NCI-H748 (cell line): ENCODE data around the gene NRARP.

Source experiments
- DNase-seq: peaks from one replicate; lab custom pipeline; 2025; ENCODE audit not compliant: unreplicated experiment; lab: John Stamatoyannopoulos, UW

The NRARP gene

DNA sequence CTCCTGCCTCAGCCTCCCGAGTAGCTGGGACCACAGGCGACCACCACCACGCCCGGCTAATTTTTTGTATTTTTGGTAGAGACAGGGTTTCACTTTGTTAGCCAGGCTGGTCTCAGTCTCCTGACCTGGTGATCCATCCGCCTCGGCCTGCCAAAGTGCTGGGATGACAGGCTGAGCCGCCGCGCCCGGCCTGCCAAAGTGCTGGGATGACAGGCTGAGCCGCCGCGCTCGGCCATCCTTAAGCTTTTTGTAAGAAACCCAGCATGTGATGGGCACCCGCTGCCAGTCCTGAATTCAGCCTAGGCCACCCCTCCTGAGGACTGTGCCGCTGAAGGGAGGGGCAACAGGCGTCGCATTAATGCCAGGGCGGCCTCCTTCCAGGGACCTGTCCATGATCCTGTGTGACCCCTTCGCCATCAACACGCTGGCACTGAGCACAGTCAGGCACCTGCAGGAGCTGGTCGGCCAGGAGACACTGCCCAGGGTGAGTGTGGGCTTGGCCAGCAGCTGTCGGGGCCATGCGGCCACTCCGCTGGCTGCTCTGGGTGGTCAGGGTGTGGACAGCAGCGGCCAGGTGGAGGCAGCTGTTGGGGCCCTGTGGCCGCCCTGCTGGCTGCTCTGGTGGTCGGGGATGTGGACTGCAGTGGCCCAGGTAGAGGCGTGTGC is 36.4 kb downstream of the NRARP start:
- no peak for DNase-seq

DNA sequence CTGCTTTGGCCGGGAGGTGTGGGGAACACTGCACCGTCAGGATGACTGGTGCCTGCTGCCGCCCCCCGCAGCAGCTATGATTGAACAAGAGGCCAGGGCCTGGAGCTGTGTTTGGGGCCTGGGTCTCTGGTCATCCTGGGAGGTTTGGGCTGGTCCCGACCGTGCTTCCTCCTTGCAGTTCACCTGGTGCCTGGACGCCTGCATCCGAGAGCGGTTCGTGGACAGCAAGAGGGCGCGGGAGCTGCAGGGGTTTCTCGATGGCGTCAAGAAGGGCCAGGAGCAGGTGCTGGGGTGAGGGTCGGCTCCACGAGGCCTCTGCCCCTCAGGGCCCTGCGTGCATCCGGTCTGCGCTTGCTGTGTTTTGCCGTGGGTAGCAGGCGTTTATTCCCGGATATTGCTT is 38.0 kb downstream of the NRARP start:
- DNase-seq: no peak

DNA sequence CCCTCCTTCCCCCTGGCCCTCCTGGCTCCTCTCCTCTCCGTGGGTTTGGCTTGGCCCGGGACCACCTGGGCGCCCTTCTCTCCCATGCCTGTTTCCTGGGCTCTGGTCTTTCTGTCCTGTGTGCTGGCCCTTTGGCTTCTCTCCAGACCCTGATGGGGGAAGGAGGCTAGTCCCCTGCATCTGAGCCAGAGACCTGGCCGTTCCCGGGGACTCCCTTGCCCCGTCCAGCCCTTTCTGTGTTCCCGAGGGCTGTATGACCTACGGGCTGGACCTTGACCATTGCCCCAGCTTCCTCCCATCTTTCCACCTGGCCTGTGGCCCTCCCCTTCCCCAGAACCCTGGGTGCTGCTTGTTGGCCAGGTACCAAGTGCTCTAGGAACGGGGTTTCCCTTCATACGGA is 38.6 kb downstream of the NRARP start:
- no peak for DNase-seq

DNA sequence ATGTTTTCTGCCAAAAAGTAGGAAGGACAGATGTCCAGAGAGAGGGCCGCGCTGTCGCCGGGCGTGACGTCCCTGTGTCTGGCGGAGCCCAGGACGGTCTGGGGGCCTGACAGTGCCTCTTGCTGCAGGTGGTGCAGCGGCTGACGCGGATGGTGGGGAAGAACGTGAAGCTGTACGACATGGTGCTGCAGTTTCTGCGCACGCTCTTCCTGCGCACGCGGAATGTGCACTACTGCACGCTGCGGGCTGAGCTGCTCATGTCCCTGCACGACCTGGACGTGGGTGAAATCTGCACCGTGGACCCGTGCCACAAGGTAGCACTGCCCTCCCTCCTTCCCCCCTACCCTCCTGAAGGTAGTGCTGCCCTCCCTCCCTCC is 39.2 kb downstream of the NRARP start:
- DNase-seq: no peak

DNA sequence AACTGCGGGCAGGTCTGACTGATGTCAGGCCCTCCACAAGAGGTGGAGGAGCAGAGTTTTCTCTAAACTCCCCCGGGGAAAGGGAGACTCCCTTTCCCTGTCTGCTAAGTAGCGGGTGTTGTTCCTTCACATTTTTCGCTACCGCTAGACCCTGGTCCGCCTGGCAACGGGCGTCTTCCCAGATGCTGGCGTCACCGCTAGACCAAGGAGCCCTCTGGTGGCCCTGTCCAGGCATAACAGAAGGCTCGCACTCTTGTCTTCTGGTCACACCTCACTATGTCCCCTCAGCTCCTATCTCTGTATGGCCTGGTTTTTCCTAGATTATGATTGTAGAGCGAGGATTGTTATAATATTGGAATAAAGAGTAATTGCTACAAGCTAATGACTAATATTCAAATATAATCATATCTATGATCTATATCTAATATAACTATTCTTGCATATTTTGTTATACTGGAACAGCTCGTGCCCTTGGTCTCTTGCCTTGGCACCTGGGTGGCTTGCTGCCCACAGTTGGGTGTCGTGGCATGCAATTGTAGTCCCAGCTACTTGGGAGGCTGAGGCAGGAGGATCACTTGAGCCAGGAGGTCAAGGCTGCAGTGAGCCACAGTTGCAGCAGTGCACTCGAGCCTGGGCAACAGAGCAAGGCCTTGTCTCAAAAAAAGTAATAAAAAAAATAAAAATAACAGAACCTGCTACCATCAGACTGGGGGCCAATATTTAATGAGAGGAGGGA is 39.7 kb downstream of the NRARP start:
- peak; percentile 35 for DNase-seq

DNA sequence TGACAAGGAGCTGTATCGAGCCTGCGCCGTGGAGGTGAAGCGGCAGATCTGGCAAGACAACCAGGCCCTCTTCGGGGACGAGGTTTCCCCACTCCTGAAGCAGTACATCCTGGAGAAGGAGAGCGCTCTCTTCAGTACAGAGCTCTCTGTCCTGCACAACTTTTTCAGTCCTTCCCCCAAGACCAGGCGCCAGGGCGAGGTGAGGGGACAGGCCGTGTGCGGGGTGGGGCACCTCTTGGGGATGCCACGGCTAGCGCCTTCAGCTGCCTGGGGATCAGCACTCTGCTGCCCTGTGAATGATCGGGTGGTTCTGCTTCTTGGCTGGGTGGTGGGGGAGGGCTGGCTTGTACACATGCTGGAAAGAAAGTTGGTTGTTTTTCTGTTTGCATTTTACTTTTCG is 45.2 kb downstream of the NRARP start:
- no peak for DNase-seq

DNA sequence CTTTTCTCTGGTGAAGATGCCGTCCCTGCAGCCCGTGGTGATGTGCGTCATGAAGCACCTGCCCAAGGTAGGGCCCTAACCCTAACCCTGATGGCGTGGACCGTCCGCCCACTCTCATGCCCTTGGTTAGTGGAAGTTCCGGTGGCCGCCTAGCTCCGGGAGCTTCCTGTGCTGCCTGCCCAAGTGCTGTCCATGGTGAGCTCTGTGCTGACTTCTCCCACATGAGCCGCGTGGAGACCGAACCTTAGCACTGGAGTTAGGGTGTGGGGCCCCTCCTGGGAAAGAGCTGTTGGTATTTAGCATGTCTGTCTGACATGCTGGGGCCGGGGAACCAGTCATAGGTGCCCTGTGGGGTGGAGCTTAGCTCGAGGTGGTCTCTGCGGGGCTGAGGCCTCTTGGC is 45.7 kb downstream of the NRARP start:
- DNase-seq: no peak

DNA sequence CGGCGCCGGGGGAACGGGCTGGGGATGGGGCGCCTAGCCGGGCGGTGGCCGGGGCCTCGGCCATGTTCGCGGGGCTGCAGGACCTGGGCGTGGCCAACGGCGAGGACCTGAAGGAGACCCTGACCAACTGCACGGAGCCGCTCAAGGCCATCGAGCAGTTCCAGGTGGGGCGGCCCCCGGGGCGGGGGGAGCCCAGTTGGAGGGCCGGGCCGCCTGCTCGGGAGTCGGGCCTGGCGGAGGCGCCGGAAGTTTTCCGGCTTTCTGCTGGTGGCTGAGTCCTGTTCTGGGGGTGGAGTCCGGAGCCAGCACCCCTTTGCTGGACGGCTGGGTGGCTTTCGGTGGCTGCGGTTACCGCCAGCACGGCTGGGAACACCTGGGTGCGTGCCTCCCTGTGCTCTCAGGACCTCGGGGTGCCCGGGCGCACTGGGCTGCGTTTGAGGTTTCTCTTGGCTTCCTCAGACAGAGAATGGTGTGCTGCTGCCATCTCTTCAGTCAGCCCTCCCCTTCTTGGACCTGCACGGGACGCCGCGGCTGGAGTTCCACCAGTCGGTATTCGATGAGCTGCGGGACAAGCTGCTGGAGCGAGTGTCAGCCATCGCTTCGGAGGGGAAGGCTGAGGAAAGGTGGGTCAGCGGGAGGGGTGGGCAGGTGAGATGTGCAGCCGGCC is 46.5 kb downstream of the NRARP start:
- peak; percentile 77 for DNase-seq

DNA sequence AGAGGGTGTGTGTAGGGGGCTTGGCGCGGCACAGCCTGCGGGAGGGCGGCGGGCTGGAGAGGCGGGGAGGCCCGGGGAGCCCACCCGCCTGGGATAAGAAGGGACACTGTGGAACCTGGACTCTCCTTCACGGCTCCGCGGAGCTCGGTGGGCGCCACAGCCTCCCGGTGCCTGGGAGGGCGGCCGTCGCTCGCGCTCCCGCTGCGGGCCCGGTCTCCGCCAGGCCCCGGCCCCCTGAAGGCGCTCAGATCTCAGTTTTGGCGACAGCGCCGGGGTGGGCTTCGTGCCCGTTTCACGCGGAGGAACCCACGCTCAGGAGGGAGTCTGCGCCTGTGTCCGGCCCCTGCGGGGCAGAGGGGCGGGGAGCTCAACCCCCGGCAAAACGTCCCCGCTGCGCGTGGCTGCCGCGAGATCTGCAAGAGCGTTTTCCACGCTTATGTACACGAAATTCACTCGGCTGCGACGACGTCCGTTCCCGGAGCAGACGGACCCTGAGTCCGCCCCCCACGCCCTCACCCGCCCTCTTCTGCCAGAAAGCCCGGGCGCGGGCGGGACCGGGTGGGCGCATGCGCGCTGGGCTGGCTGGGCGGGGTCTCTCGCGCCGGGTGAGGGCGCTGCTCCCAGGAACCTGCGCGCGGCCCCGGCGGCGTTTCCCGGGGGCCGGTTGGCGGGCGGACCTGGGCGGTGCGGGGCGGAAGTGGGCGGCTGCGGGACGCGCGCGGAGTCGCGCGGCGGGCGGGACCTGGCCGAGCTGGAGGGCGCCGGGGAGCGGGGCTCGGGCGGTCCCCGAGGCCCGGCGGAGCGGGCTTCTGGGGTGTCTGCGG is 47.2 kb downstream of the NRARP start, which contains the start of gene NELFB:
TSS of gene NELFB (plus strand) at position 704 of the 824 bp plus-strand sequence.
- peak; percentile 89 for DNase-seq

DNA sequence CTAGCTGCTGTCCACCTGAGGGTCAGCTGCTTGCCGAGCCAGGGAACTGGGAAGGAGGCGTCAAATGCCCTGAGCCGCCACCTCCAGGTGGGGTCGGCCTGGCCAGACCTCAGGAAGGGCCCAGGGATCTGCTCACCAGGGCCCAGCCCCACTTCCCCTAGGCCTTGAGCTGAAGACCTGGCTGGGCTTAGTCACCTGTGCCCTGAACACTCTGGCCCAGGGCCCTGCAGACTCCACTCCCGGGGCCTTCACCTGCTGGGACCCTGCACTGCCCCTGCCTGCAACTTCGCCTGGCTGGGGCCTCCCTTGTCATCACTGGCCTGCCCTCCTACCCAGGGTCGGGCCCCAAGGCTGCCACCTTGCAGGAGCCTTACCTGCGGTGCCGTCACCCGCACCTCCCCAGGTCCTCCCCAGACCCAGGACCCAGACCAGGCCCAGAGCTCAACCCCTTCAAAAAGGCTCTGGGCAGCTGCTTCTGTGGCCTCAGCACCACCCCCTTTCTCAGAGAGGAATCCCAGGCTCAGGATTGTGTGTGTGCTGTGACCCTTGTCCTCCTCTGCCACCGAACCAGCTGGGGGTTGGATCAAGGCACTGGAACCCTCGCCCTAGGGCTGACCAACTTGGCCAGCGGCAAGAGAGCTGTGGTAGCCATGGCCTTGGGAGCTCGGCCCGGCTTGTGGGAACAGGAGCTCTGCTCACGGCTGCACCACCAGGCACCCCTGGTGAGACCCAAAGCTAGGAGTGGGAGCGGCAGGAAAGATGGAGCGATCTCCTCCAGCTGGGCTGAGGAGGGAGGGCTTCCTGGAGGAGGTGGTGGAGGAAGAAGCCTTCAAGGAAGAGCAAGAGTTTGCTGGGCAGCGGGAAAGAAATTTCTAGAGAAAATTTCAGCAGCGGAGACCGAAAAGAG is 48.1 kb downstream of the NRARP start:
- DNase-seq: no peak

DNA sequence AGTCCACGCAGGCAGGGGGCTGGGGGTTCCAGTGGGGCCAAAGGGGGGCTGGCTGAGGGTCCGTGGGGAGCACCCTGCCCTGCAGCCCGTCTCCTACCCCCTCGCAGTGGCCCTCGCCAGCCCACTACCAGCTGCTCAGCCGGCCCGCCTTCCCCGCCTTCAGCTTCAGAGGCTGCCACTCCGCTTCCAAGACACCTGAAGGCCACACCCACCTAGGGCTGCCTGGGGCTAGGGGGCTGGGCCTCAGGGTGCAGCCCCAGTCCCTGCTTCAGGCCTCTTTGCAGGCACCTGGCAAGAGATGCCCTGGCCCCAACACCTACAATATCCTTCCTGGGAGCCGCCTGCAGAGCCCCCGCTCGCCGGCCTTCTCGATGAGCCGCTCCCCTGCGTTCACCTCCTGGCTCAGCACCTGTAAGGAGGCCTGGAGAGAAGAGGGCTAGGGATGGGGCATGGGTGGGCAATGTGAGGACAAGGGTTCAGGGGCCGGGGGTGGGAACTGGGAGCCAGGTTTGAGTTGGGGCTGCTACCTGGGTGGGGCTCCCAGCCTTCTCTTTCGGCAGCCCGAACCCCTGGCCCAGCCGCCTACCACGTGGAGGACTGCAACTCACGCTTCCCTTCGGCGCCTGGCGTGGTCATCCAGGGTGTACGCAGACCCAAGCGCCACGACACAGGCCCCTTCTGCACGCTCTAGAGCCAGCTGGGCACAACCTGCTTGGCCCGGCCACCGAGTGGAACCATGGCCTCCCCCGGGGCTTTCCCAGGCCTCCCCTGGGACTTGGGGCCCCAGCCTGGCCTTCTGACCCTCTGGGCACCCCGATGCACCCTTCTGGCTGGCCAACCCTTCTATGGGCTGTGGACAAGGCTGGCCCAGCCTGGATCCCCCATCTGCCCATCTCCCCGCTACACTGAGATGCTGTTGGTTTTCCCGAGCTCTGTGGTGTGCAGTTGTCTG is 49.2 kb downstream of the NRARP start:
- peak; percentile 46 for DNase-seq

DNA sequence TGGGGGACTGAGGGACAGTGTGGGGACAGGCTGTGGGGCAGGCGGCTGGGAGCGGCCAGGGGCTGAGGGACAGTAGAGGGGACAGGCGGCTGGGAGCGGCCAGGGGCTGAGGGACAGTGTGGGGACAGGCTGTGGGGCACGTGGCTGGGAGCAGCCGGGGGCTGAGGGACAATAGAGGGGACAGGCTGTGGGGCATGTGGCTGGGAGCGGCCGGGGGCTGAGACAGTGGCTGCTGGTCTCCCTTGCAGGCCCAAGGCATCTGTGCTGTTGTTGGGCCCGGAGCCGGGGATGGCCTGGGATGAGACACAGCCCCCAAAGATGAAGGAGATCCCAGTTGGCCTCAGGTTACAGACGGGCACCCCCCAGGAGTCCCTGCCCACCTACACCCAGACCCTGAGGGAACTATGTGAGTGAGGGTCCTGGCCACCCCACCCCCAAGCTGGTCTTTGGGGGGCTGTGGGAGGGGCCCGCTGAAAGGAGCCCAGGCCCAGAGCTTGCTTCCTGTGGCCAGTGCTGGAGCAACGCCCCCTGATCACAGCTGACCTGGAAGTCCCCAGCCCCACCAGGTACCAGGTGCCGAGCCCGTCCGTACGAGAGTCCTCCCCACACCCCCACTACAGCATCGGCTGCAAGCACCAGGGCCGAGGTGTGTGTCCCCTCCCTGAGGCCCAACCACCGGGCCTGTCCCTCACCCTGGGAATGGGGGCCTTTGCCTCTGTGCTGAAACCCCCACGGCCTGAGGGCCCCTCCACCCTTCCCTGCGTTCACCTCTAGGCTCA is 50.4 kb downstream of the NRARP start:
- DNase-seq: no peak

DNA sequence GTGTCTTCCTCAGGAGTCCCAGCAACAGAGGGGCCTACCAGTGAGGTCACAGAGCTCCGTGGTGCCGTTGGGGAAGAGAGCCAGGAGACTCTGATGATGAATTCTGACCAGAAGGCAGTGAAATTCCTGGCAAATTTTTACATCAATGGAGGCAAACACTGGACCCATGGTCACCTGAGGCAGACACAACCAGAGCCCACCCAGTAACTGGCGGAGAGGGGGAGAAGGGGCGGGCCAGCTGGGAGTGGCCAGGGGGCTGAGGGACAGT is 50.9 kb downstream of the NRARP start, which contains the start of gene STPG3:
TSS of gene STPG3 (plus strand) at position 93 of the 268 bp plus-strand sequence. CDS start at position 94, 1 bp downstream.
- no peak for DNase-seq

DNA sequence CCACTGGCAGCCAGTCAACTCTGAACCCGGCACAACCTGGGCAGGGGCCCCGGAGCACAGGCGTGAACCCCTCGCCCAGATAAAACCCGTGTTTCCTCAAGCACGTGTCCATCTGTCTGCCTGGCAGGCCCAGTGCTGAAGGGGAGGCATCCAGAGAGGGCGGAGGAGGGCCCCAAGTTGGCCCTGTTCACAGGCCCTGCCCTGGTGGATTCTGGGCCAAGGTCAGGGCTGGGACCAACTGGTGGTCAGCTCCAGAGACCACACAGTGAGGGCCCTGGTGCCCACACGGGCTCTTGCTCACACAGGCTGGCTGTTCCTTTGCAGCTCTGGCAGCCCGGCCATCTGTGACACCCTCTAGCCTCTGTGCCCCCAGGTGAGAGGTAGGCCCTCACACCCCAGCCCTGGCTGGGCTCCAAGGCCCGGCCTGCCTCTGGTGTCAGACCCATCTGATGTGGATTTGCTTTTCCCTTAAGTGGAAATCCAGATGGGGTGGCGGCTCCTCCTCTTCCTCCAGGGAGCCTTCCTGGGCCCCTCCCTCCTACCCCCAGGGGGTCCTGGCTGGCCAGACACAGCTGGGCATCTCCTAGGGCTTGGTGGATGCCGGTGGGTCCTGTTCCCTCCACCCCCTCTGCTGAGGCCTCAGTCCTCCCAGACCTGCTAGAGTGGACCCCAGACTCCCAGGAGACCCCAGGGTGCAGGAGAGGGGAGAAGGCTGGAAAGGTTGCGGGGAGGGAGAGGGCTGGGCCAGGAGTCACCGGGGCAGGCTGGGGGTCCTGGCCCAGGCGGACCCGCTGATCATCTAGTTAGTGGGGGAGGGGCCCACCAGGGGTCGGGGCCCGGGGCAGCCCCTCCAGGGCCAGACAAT is 51.5 kb downstream of the NRARP start:
- no peak for DNase-seq
